ENCODE data around the gene PAN3.

DNA sequence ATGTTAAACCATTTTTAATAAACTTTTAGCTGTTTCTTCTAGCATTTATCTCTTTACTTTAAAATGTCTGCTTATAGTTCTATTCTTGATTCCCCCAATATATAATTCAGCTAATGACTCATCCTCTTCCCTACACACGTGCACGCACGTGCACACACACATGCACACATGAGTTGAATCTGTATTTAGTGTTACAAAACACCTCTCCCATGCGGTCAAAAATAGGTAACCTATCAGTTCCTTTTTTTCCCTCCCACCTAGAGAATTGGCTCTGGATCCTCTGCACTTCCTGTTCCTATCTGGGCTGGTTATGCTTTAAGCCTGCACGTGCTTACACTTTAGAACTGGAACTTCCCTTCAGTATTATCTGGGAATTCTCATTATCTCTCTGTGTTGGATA is 144.1 kb downstream of the PAN3 start:
- TF ChIP-seq POLR2A (IDR thresholded peaks at IDR 0.05) (no peak), POLR2AphosphoS5 (IDR thresholded peaks at IDR 0.05) (no peak), EP300 (IDR thresholded peaks at IDR 0.05) (no peak)
- TF ChIP-seq, protein P1, sequence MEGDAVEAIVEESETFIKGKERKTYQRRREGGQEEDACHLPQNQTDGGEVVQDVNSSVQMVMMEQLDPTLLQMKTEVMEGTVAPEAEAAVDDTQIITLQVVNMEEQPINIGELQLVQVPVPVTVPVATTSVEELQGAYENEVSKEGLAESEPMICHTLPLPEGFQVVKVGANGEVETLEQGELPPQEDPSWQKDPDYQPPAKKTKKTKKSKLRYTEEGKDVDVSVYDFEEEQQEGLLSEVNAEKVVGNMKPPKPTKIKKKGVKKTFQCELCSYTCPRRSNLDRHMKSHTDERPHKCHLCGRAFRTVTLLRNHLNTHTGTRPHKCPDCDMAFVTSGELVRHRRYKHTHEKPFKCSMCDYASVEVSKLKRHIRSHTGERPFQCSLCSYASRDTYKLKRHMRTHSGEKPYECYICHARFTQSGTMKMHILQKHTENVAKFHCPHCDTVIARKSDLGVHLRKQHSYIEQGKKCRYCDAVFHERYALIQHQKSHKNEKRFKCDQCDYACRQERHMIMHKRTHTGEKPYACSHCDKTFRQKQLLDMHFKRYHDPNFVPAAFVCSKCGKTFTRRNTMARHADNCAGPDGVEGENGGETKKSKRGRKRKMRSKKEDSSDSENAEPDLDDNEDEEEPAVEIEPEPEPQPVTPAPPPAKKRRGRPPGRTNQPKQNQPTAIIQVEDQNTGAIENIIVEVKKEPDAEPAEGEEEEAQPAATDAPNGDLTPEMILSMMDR (IDR thresholded peaks at IDR 0.05) = no peak
